CD1c-positive myeloid dendritic cell (primary cell): ENCODE measurements around the gene PRUNE2.
"Not testable (repeated sequence)": the region's sequence is repeated elsewhere in the genome, so short reads cannot be mapped to it uniquely, and the experiment has no call there.

Source experiments
- DNase-seq: peaks from one replicate; pipeline ENCODE4 v3.0.0-alpha.2; 2016; ENCODE audit errors: extremely low spot score

PRUNE2 gene, protein sequence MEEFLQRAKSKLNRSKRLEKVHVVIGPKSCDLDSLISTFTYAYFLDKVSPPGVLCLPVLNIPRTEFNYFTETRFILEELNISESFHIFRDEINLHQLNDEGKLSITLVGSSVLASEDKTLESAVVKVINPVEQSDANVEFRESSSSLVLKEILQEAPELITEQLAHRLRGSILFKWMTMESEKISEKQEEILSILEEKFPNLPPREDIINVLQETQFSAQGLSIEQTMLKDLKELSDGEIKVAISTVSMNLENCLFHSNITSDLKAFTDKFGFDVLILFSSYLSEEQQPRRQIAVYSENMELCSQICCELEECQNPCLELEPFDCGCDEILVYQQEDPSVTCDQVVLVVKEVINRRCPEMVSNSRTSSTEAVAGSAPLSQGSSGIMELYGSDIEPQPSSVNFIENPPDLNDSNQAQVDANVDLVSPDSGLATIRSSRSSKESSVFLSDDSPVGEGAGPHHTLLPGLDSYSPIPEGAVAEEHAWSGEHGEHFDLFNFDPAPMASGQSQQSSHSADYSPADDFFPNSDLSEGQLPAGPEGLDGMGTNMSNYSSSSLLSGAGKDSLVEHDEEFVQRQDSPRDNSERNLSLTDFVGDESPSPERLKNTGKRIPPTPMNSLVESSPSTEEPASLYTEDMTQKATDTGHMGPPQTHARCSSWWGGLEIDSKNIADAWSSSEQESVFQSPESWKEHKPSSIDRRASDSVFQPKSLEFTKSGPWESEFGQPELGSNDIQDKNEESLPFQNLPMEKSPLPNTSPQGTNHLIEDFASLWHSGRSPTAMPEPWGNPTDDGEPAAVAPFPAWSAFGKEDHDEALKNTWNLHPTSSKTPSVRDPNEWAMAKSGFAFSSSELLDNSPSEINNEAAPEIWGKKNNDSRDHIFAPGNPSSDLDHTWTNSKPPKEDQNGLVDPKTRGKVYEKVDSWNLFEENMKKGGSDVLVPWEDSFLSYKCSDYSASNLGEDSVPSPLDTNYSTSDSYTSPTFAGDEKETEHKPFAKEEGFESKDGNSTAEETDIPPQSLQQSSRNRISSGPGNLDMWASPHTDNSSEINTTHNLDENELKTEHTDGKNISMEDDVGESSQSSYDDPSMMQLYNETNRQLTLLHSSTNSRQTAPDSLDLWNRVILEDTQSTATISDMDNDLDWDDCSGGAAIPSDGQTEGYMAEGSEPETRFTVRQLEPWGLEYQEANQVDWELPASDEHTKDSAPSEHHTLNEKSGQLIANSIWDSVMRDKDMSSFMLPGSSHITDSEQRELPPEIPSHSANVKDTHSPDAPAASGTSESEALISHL (N-terminal part only)

DNA sequence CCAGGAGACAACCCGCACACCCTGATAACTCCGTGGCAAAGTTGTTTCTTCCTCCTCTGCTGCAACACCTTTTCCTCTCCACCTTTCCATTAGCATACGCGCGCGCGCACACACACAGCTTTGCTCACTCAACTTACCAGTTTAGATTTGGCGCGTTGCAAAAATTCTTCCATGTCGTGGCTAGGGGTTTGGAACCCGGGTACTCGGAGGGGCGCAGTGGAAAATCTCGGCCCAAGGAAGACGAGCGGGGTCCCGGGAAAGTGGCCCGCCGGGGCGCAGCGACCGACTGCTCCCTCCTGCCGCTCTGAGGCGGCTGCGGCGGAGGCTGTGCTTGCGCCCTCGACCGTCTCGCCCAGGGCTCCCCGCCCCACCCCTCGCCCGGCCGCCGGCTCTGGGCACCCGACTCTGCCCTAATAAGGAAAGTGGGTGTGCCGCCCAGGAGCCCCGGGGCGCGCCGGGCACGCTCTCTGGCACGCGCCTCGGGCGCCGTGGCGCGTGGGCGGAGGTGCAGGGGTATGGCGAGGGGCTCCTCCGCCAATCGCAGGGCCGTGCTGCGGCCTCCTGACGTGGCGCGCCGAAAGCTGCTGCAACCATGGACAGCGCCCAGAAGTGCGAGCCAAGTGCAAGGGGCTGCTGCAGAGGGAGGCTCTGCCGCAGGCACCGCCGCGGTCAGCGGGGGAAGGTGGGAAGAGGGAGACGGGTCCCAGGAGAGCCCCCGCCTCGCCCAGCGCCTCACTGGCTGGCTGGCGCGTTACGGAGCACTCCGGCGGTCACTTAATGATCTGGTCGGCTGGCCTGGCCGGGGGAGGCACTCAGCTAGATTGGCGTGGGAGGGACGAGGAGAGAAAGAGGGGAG is at the start of gene PRUNE2:
PRUNE2 (minus strand) TSS at position 324 of the 856 bp plus-strand sequence; CDS start at position 173, 151 bp downstream.
- no peak for DNase-seq

DNA sequence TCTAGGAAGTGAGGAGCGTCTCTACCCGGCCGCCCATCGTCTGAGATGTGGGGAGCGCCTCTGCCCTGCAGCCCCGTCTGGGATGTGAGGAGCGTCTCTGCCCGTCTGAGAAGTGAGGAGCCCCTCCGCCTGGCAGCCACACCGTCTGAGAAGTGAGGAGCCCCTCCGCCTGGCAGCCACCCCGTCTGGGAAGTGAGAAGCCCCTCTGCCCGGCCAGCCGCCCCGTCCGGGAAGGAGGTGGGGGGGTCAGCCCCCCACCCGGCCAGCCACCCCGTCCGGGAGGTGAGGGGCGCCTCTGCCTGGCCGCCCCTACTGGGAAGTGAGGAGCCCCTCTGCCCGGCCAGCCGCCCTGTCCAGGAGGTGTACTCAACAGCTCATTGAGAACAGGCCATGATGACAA is 49.5 kb upstream of the PRUNE2 start:
- not testable (repeated sequence) for DNase-seq

DNA sequence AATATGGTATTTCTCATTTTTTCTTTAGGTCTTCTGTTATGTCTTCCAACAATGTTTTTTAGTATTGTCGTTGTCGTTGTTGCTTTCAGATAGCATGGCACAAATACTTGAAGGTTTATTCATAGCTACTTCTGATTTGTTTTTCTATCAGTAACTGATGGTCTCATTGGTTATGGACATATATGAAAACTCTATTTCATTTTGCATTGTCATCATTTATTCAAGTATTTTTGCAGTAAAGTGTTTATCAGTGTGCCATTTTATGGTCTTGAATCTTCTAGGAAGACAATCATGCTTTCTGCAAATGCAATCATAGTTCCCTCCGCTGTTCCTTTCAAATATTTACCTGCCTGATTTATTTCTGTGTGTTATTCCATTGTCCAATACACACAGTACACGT is 44.0 kb upstream of the PRUNE2 start:
- no peak for DNase-seq

DNA sequence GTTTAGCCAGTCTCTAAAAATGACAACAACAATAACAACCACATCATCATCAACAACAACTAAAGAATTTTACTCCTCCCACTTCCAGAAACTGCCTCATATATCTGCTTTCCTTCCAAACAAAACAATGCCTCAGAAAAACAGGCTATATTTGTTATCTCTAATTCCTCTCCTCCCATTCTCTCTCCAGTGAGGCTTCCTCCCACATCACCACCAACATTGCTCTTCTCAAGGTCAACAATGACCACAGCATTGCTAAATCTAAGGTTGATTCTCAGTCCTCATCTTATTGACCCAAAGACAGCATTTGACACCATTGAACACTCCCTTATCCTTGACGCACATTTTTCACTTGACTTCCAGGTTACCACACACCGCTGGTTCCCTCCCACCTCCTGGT is 38.1 kb upstream of the PRUNE2 start:
- no peak for DNase-seq

DNA sequence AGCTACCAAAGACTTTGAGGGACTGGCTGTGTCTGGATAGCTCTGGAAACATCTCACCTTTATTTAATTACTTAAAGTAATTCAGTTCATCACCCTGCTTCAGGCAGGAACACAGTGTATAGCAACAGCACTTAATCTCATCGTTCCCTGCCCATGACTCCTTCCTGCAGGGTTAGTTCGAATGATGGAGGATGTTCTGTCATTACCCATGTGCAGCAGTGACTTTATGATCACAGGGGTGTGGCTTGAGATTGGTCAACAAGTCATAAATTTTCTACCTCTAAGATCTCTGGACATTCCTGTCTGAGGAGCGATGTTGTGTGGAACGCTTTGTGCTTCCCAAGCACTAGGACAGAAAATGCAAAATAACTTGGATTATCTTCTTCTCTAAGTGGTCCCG is 37.1 kb upstream of the PRUNE2 start:
- no peak for DNase-seq

DNA sequence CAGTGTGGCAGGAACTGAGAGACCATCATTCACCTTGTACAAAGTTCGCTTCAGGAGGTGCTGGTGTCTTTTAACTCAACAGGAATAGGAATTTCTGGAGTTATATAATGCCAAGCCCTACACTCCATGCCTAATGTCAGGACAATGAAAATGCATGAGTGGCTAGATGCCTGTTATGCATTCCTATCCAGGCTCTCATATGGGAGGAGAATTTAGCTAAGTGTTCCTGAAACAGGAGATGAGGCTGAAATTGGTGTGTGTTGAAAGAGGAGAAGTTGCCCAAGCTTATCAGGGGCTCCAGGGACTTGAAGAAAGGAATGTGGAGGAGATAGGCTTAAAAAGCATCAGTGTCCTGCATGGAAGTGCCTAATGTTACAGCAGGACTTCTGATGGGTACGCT is 26.8 kb upstream of the PRUNE2 start:
- DNase-seq = no peak

DNA sequence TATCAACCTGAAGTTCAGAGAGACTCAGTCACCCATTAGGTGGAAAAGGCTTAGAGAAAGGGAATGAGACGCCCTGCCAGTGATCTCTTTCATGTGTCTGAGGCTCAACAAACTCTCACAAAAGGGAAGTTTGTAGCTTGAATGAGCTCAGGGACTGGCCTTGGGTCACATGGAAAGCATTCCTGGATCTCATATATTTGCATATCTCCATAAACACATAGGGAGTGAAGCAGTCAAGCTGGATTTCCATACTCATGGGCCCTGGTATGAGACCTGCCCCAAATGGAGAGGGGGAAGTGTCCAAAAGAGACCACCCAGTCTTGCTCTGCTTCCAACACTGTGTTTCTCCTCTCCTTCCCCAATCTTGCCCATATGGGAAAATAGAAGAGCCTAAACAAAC is 26.4 kb upstream of the PRUNE2 start:
- no peak for DNase-seq

DNA sequence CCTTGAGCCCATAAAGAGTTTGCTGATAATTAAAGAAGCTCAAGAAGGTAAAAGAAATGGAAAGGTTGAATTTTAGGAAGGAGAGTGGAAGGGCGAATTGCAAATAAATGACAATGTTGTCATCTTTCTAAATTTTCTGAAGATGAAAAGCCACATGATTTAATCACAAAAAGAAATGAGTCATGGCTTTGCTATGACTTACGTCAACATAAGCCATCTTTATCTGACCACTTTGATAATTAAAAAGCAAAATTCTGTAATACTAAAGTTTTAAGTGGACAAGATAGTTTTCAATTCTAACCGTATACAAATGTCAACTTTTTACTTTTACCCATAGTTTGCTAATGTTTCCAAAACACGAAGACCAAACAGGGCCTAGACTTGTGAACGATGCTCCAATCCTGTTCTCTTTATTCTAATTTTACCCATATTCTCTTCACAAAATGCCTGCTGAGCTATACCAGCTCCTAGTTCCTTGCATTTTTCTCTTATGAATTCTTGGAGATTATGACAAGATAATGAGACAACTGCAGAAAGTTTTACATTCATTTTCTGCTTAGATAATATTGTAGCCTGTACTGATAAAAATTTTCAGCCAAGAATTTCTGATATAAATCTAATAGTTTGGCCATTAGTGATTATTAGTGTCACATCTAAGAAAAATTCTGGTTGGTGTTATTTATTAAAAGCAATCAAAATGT is 21.8 kb upstream of the PRUNE2 start:
- no peak for DNase-seq

DNA sequence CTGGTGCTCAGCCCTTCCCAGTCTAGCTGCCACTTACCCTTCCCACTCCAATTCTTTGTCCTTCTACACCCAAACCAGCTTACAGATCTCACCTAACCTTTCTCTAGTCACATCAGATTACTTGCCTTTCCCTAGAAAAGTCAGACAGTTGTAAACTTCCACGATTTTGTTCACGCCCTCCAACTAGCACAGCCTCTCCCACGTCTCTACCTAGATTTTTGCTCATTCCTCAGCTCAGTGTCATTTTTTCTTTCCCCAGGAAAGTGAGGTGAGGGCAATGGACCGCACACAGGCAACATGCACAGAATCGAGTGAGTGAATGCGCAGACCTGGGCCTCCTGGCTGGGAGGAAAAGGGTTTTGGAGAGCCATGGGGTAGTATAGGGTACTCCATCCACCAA is 20.9 kb upstream of the PRUNE2 start:
- DNase-seq = no peak

DNA sequence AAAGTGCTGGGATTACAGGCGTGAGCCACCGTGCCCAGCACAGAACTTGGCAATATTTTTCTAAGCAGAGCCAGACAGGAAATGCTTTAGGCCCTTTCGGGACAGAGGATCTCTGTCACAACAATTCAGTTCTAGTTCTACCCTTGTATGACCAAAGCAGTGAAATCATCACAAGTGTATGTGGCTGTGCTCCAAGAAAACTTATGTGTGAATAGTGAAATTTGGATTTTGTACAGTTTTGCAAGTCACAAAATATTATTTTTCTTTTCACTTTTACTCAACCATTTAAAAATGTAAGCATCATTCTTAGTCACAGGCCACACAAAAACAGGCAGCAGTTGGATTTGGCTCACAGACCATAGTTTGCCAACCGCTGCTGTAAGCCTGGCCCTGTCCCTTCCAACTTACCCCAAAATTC is 20.4 kb upstream of the PRUNE2 start:
- DNase-seq = no peak

DNA sequence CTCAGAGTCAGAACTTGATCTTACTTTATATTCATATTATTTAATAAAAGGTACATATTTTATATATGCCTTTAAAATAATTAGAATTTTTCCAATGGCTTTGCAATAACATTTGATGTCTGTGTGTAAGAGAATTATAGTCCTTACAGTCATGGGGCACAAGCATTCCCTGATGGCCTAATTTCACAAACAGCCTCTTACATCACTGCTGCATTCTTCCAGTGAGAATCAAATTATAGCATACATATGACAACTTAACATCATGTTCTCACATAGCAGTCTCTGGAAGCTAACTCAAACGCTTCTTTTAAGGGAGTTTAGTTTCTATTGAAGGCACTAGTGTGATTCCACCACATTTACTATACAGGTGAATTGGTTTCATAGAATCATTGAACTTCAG is 15.3 kb upstream of the PRUNE2 start:
- DNase-seq = no peak

DNA sequence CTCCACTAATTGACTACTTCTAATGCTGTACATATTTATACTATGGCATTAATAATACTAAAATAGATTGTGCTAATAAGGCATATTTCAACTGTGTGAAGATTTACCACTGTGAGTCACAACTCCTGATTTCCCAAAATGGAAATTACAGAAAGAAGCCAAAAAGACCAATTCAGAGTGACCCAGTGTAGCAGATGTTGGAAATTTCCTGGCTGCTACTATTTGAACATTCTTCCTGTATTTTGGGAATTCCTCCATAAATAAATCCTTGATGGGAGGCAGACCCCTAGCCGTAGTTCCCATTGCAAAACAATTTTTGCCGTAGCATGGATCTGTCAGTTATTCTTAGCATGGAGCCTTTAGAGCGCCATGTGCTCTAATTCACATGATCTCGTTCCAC is 11.4 kb upstream of the PRUNE2 start:
- no peak for DNase-seq

DNA sequence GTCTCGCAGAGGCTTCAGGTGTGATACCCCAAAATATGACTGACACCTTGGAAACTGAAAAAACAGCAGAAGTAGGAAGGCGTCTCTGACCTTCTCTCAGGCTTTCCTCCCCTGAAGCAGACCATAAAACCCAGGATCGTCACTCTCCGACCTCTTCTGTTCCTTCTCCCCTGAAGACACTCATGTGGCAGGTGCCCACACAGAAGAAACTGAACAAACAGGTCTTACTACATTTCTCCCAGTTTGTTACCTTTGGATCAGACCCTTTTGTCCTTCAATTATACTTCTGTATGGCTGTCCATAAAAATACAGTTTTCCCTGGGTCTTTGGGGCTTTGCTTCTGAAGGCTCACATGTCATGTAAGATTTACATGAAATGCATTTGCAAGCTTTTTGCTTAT is 10.3 kb upstream of the PRUNE2 start:
- no peak for DNase-seq

DNA sequence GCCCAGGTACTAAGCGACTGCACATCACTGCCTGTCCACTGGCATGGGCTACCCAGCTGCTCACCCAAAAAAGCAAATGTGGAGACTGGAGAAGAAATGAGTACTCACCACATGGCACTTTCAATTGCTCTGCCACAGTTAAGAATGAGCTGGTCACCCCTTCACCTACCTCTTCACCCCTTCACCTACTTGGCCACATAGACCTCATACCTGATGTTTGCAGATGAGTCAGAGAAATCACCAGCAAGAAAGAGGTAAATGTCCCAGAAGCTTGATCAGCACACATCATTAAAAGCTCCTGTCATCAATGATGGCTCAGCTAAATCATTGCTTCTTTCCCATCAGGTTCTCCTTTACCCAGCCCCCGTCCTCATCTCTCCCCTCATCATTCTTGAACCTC is 7.6 kb upstream of the PRUNE2 start:
- no peak for DNase-seq

DNA sequence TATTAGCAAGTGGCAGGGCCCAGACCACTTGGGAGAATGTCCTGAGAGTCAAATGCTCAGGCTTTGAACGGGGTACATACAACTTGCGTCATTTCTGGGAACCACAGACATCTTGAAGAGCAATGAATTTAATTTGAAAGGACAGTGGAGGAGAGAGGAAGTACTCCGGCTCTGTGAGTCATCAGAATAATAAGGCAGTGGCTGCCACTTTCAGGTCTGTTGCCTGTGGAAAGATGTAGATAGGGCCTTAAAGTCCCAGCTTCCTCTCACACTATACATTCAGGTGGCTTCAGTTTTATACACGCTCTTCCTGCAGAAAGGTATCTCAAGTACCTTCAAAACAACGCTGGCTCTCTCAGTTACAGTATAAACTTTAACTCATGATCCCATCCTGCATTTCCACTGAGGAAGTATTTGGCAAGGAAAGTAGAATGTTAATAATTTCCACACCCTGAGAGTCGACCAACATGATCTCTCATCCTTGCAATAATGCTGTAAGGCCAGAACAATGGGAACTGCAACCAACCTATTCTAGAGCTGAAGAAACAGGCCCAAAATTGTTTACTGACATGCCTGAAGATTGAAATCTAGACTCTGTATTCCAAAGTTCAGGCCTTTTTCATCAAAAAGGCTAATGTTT is 6.8 kb upstream of the PRUNE2 start:
- no peak for DNase-seq

DNA sequence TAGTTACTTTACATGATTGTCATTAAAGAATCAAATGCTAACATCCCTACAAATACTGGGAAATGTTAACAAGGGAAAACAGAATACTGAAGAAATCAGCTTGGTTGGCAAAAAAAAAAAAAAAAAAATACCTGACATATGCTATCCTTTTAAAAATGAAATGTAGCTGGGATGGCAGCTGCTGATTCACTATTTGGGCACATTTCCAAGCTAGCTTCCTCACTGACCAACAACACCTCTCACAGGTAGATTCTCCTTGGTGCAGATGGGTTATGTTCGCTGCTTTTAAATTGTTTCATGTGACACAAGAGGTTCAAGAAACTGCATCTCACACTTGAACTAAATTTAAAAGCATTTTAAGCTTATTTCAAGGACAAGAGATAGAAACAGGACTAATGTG is 6.1 kb upstream of the PRUNE2 start:
- no peak for DNase-seq

DNA sequence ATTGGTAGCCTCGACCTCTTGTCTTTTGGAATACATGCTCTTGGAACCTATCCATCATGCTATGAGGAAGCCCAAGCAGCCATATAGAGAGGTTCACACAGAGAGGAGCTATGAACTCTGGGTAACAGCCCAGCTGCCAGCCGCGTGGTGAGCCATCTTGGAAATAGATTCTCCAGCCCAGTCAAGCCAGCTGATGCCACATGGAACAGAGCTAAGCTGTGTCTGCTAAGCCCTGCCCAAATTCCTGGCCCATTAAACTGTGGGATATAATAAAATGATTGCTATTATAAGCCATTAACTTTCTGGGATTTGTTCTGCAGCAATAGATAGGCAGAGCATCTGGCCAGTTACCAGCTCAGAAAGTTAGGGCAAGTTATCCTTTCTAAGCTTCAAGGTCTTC is 4.9 kb upstream of the PRUNE2 start:
- no peak for DNase-seq

DNA sequence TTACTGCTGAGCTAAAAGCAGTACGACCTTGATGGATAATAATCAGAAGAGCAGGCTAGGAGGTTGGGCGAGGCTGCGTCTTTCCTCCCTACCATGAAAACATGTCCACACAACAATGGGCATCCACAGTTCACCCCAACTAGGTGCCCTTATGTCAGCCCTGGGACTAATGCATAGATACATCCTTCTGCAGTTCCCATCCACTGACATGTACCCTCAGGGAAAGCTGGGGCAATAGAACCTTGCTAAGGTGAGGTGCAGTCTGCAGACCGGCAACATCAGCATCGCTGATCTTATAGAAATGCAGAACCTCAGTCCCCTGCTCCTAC is 697 bp upstream of the PRUNE2 start:
- no peak for DNase-seq

DNA sequence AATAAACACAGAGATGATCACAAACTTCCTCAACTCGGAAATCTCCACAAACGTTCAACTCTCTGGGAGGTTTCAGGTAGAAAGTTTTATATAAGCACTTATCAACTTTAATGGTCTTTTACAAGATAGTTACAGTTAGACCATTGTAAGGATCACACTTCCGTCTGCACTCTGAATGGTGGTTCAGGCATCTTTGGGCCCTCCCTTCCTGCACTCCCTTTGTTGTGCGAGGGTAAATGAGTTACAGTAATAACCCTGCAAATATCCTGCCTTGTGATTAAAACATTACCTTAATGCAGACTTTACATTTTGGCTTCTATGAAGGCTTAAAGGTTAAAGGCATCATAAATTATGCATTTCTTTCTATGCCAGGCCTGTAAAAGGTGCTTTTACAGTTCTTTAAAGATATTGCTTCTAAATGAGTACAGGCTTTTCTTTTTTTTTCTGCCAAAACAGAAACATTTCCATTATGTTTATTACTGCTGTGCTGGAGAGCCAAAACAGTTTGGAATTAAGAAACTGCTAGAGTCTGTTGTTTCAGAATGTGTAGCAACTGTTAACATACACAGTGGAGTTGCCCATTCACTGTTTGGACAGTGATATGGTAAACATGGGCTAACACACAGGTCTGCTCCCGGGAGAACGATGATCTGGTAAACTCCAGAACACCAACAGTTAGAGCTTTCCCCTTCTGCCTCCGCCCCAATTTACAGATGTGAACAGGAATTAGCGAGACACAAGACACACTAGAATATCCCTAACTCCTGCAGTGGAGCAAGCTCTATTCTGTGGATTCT is 1.1 kb downstream of the PRUNE2 start:
- no peak for DNase-seq
